Panc1 (cell line): ENCODE results near the gene FYTTD1. TPM values are rescaled to one million over a fixed set of nuclear protein-coding genes. Genes with fewer than 3 reads are reported as not detected.

ENCODE experiments used
- ATAC-seq: fragments of 200-7000 bp; cut with Tn5 transposase; 2 replicates; pipeline ENCODE4 v1.9.1; 2020; ENCODE audit warnings: mild to moderate bottlenecking, moderate library complexity
- BruUV-seq: library from RNA; stranded (reverse); fragments of 400-500 nt; replicated peaks from 2 replicates; lab custom pipeline; 2021; lab: Mats Ljungman, UMichigan
- CTCF ChIA-PET: fragments of 300-600 bp; sonication (Branson Sonifier 250); formaldehyde crosslinking; loops from one replicate; lab custom pipeline; 2022; ENCODE audit warnings: antibody characterized with exemption; lab: Charles Lee
- POLR2A ChIA-PET: fragments of 300-600 bp; sonication (Branson Sonifier 250); formaldehyde crosslinking; loops from one replicate; lab custom pipeline; 2022; ENCODE audit warnings: antibody characterized with exemption; lab: Charles Lee
- DNase-seq: peaks from one replicate; pipeline ENCODE4 v3.0.0-alpha.2; 2010; ENCODE audit warnings: low read depth, low spot score
- H3K27ac ChIP-seq: 2 replicates; pipeline ENCODE4 v1.5.1; 2011; ENCODE audit warnings: mild to moderate bottlenecking, low read length, inconsistent platforms
- H3K27me3 ChIP-seq: fragments of 200-500 bp; sonication (Bioruptor generic); 2 replicates; pipeline ENCODE4 v1.6.0; 2014; ENCODE audit warnings: low read length, inconsistent platforms; ENCODE audit not compliant: control insufficient read depth, insufficient read depth
- H3K36me3 ChIP-seq: fragments of 200-500 bp; sonication (Bioruptor generic); 2 replicates; pipeline ENCODE4 v1.5.1; 2014; ENCODE audit warnings: inconsistent platforms, mild to moderate bottlenecking, low read length, moderate library complexity; ENCODE audit not compliant: control insufficient read depth, insufficient read depth
- H3K4me1 ChIP-seq: 2 replicates; pipeline ENCODE4 v1.5.1; 2011; ENCODE audit warnings: inconsistent platforms, mild to moderate bottlenecking, low read length, moderate library complexity; ENCODE audit not compliant: control insufficient read depth, insufficient read depth
- H3K4me3 ChIP-seq, 2 experiments: 2 replicates each; pipeline ENCODE4 v1.5.1; 2011 to 2012; ENCODE audit warnings: low read depth in 2 of 2, low read length in 2 of 2, mild to moderate bottlenecking in 2 of 2, inconsistent platforms in 1 of 2, moderate library complexity in 1 of 2
- H3K9me3 ChIP-seq: fragments of 200-500 bp; sonication (Bioruptor generic); 2 replicates; pipeline ENCODE4 v1.5.1; 2014; ENCODE audit warnings: low read depth, mild to moderate bottlenecking, inconsistent platforms, low read length, moderate library complexity; ENCODE audit not compliant: control insufficient read depth, insufficient read depth
- POLR2AphosphoS5 ChIP-seq: IDR thresholded peaks from 2 replicates; pipeline ENCODE4 v1.6.1; 2012; ENCODE audit warnings: mild to moderate bottlenecking, low read depth, low read length, moderate library complexity
- REST ChIP-seq, 2 experiments: IDR thresholded peaks; 2 replicates each; pipeline ENCODE4 v1.6.1; 2011 to 2012; ENCODE audit warnings: low read depth in 2 of 2, control low read depth in 1 of 2, low read length in 1 of 2, mild to moderate bottlenecking in 1 of 2, moderate library complexity in 1 of 2; ENCODE audit not compliant: insufficient read depth in 1 of 2
- SIN3A ChIP-seq: IDR thresholded peaks from 2 replicates; pipeline ENCODE4 v1.6.1; 2012; ENCODE audit warnings: low read depth, mild to moderate bottlenecking, low read length, moderate library complexity, borderline replicate concordance; ENCODE audit not compliant: insufficient read depth
- TCF7L2 ChIP-seq: IDR thresholded peaks from 2 replicates; pipeline ENCODE4 v1.6.1; 2011; ENCODE audit warnings: mild to moderate bottlenecking, low read depth, low read length, inconsistent platforms
- in situ Hi-C: cut with HindIII; loops from 2 replicates; pipeline ENCODE4 v1.10.0; 2016; ENCODE audit warnings: low sequenced_read_pairs, low pct_unique_long_range_greater_than_20kb
- intact Hi-C: fragments of 100-400 bp; cut with micrococcal nuclease; formaldehyde crosslinking; loops from one replicate; pipeline ENCODE4 v1.10.0; 2022; ENCODE audit not compliant: unreplicated experiment
- total RNA-seq: library from RNA; stranded (reverse); gene quantifications from one replicate; pipeline ENCODE4 v1.2.1, GENCODE V29; 2021; ENCODE audit not compliant: unreplicated experiment
- TF ChIP-seq, protein P1 (sequence below): fragments of 450-650 bp; IDR thresholded peaks from 2 replicates; pipeline ENCODE4 v1.5.1; 2017; ENCODE audit warnings: mild to moderate bottlenecking

FYTTD1 gene
- total RNA-seq, 1 experiment from 2014 or later, result 77.8 TPM

GRCh38 chr3:197830308-197830966 is 80.8 kb downstream of the FYTTD1 start:
- H3K36me3 ChIP-seq, result peaks cover 51% of the 10 kb centered on the region
- POLR2A ChIA-PET, result no interaction called here

DNA sequence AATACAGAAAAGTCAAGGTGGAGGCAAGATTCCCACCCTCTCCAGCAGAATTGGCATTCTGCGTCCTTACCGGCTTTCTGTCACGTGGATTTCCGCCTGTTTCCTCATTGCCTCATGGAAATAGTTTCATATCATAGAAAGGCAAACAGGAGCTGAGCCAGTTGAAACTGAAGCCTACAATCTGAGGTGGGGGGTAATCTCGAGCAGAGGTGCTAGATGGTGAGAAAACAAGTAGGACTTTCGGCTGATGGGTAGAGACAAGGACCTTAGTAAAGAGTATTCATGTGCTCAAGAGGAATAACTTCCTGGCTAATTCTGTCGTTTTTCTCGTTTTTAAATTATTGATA is 81.3 kb downstream of the FYTTD1 start:
- no peaks in the 10 kb centered on the region for H3K9me3 ChIP-seq
- no TSS peak for BruUV-seq
- ATAC-seq, result no peak
- in situ Hi-C loops, result no loop called here
- no peak for DNase-seq
- POLR2A ChIA-PET, result no interaction called here
- H3K4me3 ChIP-seq, result no peak overlapping the region
- intact Hi-C loops, result no loop called here
- no peaks in the 10 kb centered on the region for H3K27me3 ChIP-seq
- no peaks in the 10 kb centered on the region for H3K4me1 ChIP-seq
- H3K27ac ChIP-seq, result no peak overlapping the region
- peaks cover 54% of the 10 kb centered on the region for H3K36me3 ChIP-seq
- TF ChIP-seq POLR2AphosphoS5 (no peak), SIN3A (no peak), REST (IDR thresholded peaks at IDR 0.05; ENCODE audit: insufficient read depth in 1 of 2, low read depth in 2 of 2, low read length in 1 of 2) (no peak), TCF7L2 (no peak)
- TF ChIP-seq, protein P1, sequence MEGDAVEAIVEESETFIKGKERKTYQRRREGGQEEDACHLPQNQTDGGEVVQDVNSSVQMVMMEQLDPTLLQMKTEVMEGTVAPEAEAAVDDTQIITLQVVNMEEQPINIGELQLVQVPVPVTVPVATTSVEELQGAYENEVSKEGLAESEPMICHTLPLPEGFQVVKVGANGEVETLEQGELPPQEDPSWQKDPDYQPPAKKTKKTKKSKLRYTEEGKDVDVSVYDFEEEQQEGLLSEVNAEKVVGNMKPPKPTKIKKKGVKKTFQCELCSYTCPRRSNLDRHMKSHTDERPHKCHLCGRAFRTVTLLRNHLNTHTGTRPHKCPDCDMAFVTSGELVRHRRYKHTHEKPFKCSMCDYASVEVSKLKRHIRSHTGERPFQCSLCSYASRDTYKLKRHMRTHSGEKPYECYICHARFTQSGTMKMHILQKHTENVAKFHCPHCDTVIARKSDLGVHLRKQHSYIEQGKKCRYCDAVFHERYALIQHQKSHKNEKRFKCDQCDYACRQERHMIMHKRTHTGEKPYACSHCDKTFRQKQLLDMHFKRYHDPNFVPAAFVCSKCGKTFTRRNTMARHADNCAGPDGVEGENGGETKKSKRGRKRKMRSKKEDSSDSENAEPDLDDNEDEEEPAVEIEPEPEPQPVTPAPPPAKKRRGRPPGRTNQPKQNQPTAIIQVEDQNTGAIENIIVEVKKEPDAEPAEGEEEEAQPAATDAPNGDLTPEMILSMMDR, result no peak
- CTCF ChIA-PET, result no interaction called here

More at GRCh38 chr3:197830308-197830966, 80.8 kb downstream of the FYTTD1 start:
- Histone ChIP-seq H3K27ac (no peak overlapping the region), H3K27me3 (no peaks in the 10 kb centered on the region), H3K9me3 (no peaks in the 10 kb centered on the region), H3K4me1 (no peaks in the 10 kb centered on the region), H3K4me3 (no peak overlapping the region)
- in situ Hi-C loops, result no loop called here
- intact Hi-C loops, result no loop called here
- TF ChIP-seq SIN3A (no peak), REST (IDR thresholded peaks at IDR 0.05; ENCODE audit: insufficient read depth in 1 of 2, low read depth in 2 of 2, low read length in 1 of 2) (no peak), POLR2AphosphoS5 (no peak), TCF7L2 (no peak)
- TF ChIP-seq, protein P1, result no peak
- CTCF ChIA-PET, result no interaction called here
- ATAC-seq (no peak), DNase-seq (no peak)
- no TSS peak for BruUV-seq
